ENCODE data around the gene SNX20.

SNX20 gene

GRCh38 chr16:50640919-50641817 lies 39.9 kb downstream of the SNX20 start:
- in situ Hi-C loops (cut with MboI; ENCODE audit: low pct_unique_long_range_greater_than_20kb, low sequenced_read_pairs), result no loop called here
- DNase-seq, result no peak

GRCh38 chr16:50640391-50640790 lies 40.7 kb downstream of the SNX20 start:
- in situ Hi-C loops (cut with MboI; ENCODE audit: low pct_unique_long_range_greater_than_20kb, low sequenced_read_pairs), result no loop called here
- DNase-seq, result no peak

GRCh38 chr16:50638816-50639670 lies 42.1 kb downstream of the SNX20 start:
- no peak for DNase-seq

GRCh38 chr16:50637716-50638602 lies 43.2 kb downstream of the SNX20 start:
- DNase-seq, result no peak
- in situ Hi-C loops (cut with MboI; ENCODE audit: low pct_unique_long_range_greater_than_20kb, low sequenced_read_pairs), result no loop called here

More at GRCh38 chr16:50638816-50639670, 42.1 kb downstream of the SNX20 start:
- in situ Hi-C loops (cut with MboI; ENCODE audit: low pct_unique_long_range_greater_than_20kb, low sequenced_read_pairs), result no loop called here

- in situ Hi-C loops (cut with MboI; ENCODE audit: low pct_unique_long_range_greater_than_20kb, low sequenced_read_pairs), result no loop called here
Measured at GRCh38 chr16:50636753-50637374, 44.2 kb downstream of the SNX20 start.

DNA sequence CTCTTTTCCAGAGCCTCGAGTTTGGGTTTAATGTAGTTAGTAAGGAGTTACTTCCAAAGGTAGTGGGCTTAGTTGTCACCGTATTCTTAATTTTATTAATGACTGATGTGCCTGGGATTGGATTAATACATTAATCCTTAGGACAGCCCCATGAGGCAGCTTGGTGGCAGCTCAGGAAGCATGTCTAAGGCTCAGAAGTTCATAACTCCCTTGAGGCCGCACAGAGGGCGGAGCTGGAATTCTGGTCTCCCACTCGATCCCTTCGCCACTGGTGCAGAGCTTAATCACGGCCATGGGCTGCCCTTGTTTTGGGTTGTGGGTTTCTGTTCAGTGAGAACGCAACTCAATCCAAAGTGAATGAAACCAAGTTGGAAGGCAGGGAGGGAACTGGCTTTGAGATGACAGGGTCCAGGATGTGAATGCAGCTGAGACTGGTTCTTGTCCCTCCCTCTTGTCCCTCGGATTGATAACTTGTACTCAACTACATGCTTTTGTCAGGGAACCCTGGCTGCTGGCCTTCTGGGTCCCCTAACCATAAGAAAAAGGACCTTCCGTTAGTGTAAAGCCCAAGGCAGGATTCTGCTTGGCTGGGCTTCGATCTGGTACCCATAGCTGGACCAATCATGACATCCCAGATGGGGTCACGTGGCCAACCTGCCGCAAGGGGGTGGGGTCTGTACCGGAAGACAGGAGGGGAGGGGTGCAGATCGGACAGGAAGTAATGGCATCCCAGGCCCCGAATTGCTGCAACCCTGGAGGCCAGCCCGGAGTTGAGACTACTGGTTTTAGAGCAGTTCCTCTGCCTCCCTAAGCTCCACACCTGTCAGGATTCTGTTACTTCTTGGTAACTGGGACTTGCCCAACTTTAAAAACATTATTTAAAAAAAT lies 45.4 kb downstream of the SNX20 start:
- in situ Hi-C loops (cut with MboI; ENCODE audit: low pct_unique_long_range_greater_than_20kb, low sequenced_read_pairs), result no loop called here
- peak; percentile 28 for DNase-seq

More at GRCh38 chr16:50636753-50637374, 44.2 kb downstream of the SNX20 start:
- no peak for DNase-seq

- DNase-seq, result no peak
- in situ Hi-C loops (cut with MboI; ENCODE audit: low pct_unique_long_range_greater_than_20kb, low sequenced_read_pairs), result no loop called here
Measured at GRCh38 chr16:50634947-50635346, 46.2 kb downstream of the SNX20 start.

DNA sequence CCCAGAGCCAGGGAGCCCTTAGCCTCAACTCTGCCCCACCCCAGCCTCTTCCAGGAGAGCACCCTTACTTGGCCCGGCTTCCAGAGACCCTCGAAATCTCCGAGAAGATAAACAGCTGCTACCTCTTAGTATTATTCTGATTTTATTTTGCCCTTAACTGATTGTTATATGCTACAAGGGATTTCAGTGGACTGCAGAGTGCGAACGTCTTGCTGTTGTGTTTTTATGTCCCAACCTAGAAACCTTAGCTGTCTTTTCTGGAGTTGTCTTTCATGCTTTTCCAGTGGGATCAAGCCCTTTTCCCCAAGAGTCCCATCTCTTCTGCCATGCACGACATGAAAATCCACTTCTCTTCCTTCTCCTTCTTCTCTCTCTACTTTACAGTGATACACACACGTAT lies 47.0 kb downstream of the SNX20 start:
- in situ Hi-C loops (cut with MboI; ENCODE audit: low pct_unique_long_range_greater_than_20kb, low sequenced_read_pairs), result no loop called here
- no peak for DNase-seq

DNA sequence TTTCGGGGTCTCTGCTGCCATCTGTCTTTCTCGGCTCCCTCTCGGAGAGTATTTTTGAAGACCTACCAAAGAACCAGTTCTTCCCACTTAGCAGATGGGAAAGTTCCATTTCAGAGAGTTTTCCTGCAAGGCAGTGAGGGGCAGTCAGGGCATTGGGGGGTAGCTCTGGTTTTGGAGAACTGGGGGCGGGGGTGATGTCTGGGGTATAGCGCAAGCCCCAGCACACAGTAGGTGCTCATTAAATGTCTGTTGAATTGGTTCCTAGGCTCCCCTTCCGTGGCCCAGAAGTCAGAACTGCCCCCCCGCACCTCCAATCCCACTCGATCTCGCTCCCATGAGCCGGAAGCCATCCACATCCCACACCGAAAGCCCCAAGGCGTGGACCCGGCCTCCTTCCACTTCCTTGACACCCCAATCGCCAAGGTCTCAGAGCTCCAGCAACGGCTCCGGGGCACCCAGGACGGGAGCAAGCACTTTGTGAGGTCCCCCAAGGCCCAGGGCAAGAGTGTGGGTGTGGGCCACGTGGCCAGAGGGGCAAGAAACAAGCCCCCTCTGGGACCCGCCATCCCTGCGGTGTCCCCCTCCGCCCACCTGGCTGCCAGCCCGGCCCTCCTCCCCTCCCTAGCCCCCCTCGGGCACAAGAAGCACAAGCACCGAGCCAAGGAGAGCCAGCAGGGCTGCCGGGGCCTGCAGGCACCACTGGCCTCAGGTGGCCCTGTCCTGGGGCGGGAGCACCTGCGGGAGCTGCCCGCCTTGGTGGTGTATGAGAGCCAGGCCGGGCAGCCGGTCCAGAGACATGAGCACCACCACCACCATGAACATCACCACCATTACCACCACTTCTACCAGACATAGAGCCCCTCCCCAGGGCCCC lies 47.9 kb downstream of the SNX20 start:
- in situ Hi-C loops (cut with MboI; ENCODE audit: low pct_unique_long_range_greater_than_20kb, low sequenced_read_pairs), result no loop called here
- no peak for DNase-seq

DNA sequence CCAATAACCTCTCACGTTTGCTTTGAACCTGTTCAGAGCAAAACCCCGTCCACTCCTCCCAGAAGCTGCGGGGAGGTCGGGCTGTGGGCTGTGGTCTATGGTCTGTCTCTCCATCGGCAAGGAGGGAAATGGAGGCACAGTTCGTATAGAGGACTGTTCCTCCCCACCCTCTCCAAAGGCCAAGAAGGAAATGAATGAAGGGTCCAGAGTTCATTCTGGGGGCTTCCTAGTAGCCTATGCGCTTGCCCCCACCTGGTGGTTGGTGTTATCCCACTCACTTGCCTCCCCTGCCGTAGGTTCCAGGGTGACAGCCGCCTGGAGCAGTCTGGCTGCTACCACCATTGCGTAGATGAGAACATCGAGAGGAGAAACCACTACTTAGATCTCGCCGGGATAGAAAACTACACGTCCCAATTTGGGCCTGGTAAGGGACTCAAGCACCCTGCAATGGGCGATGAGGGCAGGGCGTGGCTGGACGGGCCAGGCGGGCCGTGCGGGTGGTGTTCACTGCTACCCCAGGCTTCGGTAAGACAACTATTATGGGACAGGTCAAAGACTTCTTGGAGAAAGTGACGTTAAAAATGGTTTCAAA lies 49.0 kb downstream of the SNX20 start:
- in situ Hi-C loops (cut with MboI; ENCODE audit: low pct_unique_long_range_greater_than_20kb, low sequenced_read_pairs), result no loop called here
- no peak for DNase-seq

DNA sequence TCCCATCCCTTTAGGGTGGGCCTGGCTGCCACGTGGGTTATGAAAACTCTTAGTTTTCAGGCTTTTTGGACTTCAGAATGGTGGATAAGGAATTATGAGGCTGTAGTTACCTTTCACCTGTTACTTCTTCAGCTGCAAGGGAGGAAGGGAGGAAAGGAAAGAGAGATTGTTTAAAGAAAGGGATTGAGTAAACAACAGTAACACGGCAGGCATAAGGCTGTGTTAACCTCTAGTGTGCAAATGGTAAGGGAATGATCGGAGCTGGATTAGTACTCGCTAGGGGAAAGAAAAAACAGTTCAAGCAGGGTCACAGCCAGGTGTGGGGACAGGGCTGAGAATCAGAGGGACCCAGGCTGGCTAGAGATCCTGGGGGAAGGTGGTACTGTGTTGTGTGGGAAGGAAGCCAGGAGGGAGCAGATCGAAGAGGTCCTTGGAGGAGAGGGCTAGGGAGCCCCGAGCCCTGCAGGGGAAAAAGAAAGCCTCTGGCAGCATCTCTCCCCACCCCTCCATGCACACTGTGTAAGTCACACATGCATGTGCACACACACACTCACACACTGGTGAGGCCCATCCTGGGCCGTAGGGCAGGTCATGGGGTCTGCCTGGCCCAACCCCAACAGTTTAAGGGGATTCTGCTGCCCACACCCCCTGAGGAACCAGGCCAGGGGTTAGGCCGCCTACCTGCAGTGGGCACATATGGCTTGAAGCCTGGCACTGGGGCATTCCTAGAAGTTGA lies 49.7 kb downstream of the SNX20 start:
- in situ Hi-C loops (cut with MboI; ENCODE audit: low pct_unique_long_range_greater_than_20kb, low sequenced_read_pairs), result no loop called here
- DNase-seq, result no peak

- in situ Hi-C loops (cut with MboI; ENCODE audit: low pct_unique_long_range_greater_than_20kb, low sequenced_read_pairs), result no loop called here
Measured at GRCh38 chr16:50630394-50631020, 50.6 kb downstream of the SNX20 start.

DNA sequence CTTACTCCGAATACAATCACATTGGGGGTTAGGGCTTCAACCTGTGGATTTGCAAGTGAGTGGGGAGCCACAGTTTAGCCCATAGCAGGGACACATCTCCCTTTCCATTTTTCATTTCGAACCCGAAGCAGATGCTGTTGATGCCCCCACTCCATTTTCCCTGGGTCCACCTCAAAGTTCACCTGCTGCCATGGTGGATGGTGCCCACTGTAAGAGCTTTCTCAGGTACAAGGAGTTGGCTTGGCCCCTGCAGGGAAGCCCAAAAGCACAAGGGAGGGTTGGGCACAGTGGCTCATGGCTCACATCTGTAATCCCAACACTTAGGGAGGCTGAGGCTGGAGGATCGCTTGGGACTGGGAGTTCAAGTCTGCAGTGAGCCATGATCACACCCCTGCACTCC lies 51.8 kb downstream of the SNX20 start:
- in situ Hi-C loops (cut with MboI; ENCODE audit: low pct_unique_long_range_greater_than_20kb, low sequenced_read_pairs), result no loop called here

More at GRCh38 chr16:50630394-50631020, 50.6 kb downstream of the SNX20 start:
- DNase-seq, result no peak

DNA sequence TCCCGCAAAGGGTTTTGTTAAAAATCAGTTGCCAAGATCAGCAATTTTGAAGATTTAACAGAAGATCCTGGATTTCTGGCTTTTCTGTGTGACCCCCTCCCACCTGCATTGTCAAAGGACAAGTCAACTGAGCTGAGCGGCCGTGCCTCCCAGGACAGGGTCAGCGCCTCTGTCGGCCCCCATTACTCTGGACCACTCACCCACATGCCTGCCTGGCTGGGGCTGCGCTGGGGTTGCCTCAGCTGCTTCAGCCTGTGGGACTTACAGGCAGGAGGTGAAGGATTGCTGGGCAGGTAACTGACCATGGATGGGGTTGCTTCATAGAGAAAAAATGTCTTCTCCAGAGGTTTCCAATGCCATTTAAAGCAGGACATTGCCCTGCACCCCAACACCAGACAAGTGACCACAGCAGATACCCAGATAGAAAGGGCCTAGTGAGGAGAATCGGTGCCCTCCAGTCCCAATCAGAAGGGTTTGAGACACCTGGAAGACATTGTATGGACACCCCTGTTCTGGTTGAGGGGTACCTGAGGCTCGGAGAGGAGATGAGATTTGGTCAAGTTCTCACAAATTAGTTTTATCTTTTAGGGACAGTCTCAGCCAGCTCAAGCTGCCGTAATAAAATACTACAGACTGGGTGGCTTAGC lies 52.8 kb downstream of the SNX20 start:
- in situ Hi-C loops (cut with MboI; ENCODE audit: low pct_unique_long_range_greater_than_20kb, low sequenced_read_pairs), result no loop called here
- DNase-seq, result no peak

More for the DNA sequence above, 51.8 kb downstream of the SNX20 start:
- DNase-seq, result no peak

GRCh38 chr16:50627419-50627818 lies 53.7 kb downstream of the SNX20 start:
- peak; percentile 55 for DNase-seq
- in situ Hi-C loops (cut with MboI; ENCODE audit: low pct_unique_long_range_greater_than_20kb, low sequenced_read_pairs), result no loop called here
